Lower leg skin (tissue), 4 donors: Measurements from ENCODE around the gene LRRC15. TPM values are rescaled to one million over a fixed set of nuclear protein-coding genes. Genes with fewer than 3 reads are reported as not detected.

Source experiments
- DNase-seq, 2 donors: peaks; one replicate each; pipeline ENCODE4 v3.0.0-alpha.2; 2019; ENCODE audit warnings: low spot score in 2 of 2
- H3K4me3 ChIP-seq: fragments of 200-600 bp; sonication (generic); 2 replicates; pipeline ENCODE4 v1.5.1; 2017; ENCODE audit warnings: mild to moderate bottlenecking, low read depth; ENCODE audit not compliant: poor library complexity, severe bottlenecking
- CTCF ChIP-seq, 3 donors: fragments of 450-650 bp; IDR thresholded peaks; one replicate each; pipeline ENCODE4 v1.5.1; 2016; ENCODE audit warnings: antibody characterized with exemption in 3 of 3, mild to moderate bottlenecking in 3 of 3, moderate library complexity in 2 of 3
- POLR2A ChIP-seq, 2 donors: fragments of 450-650 bp; IDR thresholded peaks; one replicate each; pipeline ENCODE4 v1.6.1; 2016 to 2017; ENCODE audit warnings: antibody characterized with exemption in 2 of 2, mild to moderate bottlenecking in 1 of 2, moderate library complexity in 1 of 2
- WGBS, 2 donors: methylation state at CpG; one replicate each; pipeline ENCODE4 v1.1.5; 2018; 5-methylcytosine and 5-hydroxymethylcytosine counted together
- intact Hi-C: fragments of 100-400 bp; cut with DNase I; formaldehyde crosslinking; loops from one replicate; pipeline ENCODE4 v1.15.0; 2023; ENCODE audit warnings: low total_unique reads
- total RNA-seq, 4 donors: library from RNA; depleted of rRNA; stranded (reverse); fragments of >200 nt; gene quantifications; one replicate each; pipeline ENCODE4 v1.1.0, GENCODE V29; 2016

LRRC15 gene
- total RNA-seq, 4 donors from 2014 or later: 0.08 to 21.0 (median 0.63) TPM

GRCh38 chr3:194375473-194376240 lies 6.1 kb upstream of the LRRC15 start:
- TF ChIP-seq CTCF (IDR thresholded peaks at IDR 0.05) (no peak), POLR2A (IDR thresholded peaks at IDR 0.05) (no peak)
- intact Hi-C loops: no loop called here
- H3K4me3 ChIP-seq: no peak overlapping the region
- no peak for DNase-seq
- WGBS, 2 donors: 59 to 64% methylated on average over 15 of the region's 15 CpGs

- no peak for DNase-seq
Measured at GRCh38 chr3:194374935-194375334, 5.4 kb upstream of the LRRC15 start.

GRCh38 chr3:194373899-194374298 lies 4.4 kb upstream of the LRRC15 start:
- intact Hi-C loops: no loop called here
- WGBS, 2 donors: 78 to 84% methylated on average over 8 of the region's 8 CpGs
- no peak for TF ChIP-seq CTCF (IDR thresholded peaks at IDR 0.05)
- no peak overlapping the region for H3K4me3 ChIP-seq
- DNase-seq: no peak

More at GRCh38 chr3:194374935-194375334, 5.4 kb upstream of the LRRC15 start:
- intact Hi-C loops: no loop called here
- H3K4me3 ChIP-seq: no peak overlapping the region
- TF ChIP-seq CTCF (IDR thresholded peaks at IDR 0.05) (no peak), POLR2A (IDR thresholded peaks at IDR 0.05) (no peak)
- 73 to 84% methylated on average over 10 of the region's 10 CpGs for WGBS, 2 donors

- no peak overlapping the region for H3K4me3 ChIP-seq
- WGBS, 2 donors: 86 to 89% methylated on average over 14 of the region's 14 CpGs
- DNase-seq: no peak
- intact Hi-C loops: no loop called here
- TF ChIP-seq CTCF (IDR thresholded peaks at IDR 0.05): no peak
- no peak for TF ChIP-seq POLR2A (IDR thresholded peaks at IDR 0.05)
Measured at GRCh38 chr3:194373028-194373427, 3.5 kb upstream of the LRRC15 start.

DNA sequence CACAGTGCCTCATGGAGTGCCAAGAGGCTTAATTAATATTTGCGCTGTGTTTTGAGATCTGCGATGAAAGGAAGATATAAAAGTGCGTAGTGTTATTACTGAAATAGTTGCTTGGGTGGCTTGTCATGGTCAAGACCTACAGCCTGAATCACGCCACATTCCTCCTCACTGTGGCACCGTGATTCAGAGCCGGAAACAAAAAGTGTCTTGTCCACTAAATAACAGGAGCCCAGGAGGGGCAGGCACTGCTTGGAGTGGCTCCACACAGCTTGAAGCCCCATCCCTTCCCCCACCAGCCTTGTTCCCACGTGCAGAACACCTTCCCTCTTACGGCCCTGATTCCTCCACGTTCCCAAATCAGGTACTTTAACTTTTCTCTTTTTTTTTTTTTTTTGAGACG lies 1.2 kb upstream of the LRRC15 start:
- WGBS, 2 donors: 80 to 83% methylated on average over 10 of the region's 10 CpGs
- no peak for TF ChIP-seq POLR2A (IDR thresholded peaks at IDR 0.05)
- TF ChIP-seq CTCF (IDR thresholded peaks at IDR 0.05): no peak
- H3K4me3 ChIP-seq: no peak overlapping the region
- no peak for DNase-seq
- intact Hi-C loops: no loop called here

GRCh38 chr3:194368918-194369317 lies 625 bp downstream of the LRRC15 start:
- WGBS, 2 donors: 59 to 68% methylated on average over 6 of the region's 6 CpGs
- intact Hi-C loops: no loop called here
- TF ChIP-seq POLR2A (IDR thresholded peaks at IDR 0.05) (no peak), CTCF (IDR thresholded peaks at IDR 0.05) (no peak)
- H3K4me3 ChIP-seq: no peak overlapping the region
- DNase-seq: no peak
